RWPE1 (cell line): ENCODE data around the gene MGAT4C.

Experiments
- CTCF ChIA-PET: fragments of 350-600 bp; sonication (Branson Sonifier 250); formaldehyde crosslinking; extraction: SDS; loops from one replicate; lab custom pipeline; 2021; lab: Yijun Ruan, JAX
- POLR2A ChIA-PET: fragments of 400-600 bp; formaldehyde crosslinking; extraction: SDS; loops from one replicate; lab custom pipeline; 2020; ENCODE audit warnings: antibody characterized with exemption; ENCODE audit not compliant: low non-redundant PET; lab: Yijun Ruan, JAX
- DNase-seq: peaks from one replicate; pipeline ENCODE4 v3.0.0; 2012; ENCODE audit warnings: low spot score
- H3K27ac ChIP-seq: fragments of 450-650 bp; 2 replicates; pipeline ENCODE4 v1.5.1; 2017
- TF ChIP-seq, protein P1 (sequence below): fragments of 450-650 bp; conservative IDR thresholded peaks from 2 replicates; pipeline ENCODE4 v1.5.1; 2017; ENCODE audit warnings: low read depth, mild to moderate bottlenecking

MGAT4C gene

DNA sequence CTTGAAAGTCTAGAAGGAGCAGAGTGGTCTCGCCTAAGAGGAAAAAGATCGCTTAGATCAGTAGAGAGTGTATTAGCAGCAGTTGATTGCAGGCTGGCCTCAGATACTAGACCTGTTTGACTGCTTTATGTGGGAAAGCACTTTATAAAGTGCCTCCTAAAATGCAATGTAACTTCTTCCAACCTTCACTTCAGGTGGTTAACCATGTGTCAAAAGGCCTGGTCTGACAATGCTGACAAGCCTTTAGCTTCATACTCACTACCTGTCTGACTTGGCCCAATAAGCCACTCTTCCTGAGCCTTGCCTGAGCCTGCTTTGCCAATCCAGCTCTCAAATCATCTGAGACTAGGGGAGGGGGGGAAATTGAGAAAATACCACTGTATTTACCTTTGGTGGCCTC, 14.6 kb downstream of the MGAT4C start:
- DNase-seq = no peak
- CTCF ChIA-PET = interaction anchor here (0.6 kb wide), 1 partner anchor 288 kb away, joined by 5 read pairs; no protein-coding TSS in a partner anchor
- no peak overlapping the region for H3K27ac ChIP-seq
- TF ChIP-seq, protein P1, sequence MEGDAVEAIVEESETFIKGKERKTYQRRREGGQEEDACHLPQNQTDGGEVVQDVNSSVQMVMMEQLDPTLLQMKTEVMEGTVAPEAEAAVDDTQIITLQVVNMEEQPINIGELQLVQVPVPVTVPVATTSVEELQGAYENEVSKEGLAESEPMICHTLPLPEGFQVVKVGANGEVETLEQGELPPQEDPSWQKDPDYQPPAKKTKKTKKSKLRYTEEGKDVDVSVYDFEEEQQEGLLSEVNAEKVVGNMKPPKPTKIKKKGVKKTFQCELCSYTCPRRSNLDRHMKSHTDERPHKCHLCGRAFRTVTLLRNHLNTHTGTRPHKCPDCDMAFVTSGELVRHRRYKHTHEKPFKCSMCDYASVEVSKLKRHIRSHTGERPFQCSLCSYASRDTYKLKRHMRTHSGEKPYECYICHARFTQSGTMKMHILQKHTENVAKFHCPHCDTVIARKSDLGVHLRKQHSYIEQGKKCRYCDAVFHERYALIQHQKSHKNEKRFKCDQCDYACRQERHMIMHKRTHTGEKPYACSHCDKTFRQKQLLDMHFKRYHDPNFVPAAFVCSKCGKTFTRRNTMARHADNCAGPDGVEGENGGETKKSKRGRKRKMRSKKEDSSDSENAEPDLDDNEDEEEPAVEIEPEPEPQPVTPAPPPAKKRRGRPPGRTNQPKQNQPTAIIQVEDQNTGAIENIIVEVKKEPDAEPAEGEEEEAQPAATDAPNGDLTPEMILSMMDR = no peak
- POLR2A ChIA-PET = no interaction called here

DNA sequence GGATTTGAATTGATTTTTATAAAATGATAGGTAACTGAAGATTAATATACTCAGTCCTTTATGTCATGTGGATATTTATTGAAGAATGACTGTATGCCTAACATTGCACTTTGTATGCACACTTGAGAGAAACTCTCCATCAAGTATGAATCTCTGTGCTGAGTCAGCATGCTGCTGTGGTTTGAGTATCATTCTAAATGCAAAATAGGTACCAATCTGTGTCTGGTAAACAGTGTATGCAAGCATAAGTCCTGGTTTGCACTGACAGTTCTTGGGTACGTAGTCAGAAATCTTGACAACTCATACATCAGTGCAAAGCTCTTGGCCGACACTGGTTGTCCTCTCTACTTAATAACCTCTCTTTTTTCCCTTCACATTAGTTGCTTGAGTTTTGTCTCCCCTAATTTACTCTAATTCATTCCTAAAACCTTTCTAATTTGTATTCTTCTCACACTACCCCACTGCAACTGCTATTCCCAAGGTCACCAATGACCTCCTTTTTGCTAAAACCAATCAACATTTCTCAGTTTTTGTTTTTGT, 21.8 kb downstream of the MGAT4C start:
- POLR2A ChIA-PET = no interaction called here
- DNase-seq = no peak
- TF ChIP-seq, protein P1 = no peak
- CTCF ChIA-PET = no interaction called here
- no peak overlapping the region for H3K27ac ChIP-seq

DNA sequence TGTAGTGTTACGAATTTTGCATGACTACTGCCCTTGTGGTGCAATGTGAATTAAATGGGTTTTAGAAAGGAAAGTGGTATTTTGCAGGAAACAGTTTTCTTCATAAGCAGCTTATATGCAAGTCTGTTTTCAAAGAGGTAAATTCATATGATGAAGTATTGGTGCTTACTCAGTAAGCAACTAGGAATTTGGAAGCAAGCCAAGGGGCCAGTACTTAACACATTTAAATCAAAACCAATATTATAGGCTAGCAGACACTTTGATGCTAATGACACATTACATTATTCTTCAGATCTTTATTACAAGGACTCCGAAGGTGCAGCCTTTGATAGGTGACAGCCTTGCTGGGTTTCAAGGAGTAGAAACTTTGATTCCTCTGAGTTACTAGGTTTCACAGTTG, 23.1 kb downstream of the MGAT4C start:
- H3K27ac ChIP-seq = no peak overlapping the region
- ChIA-PET POLR2A (no interaction called here), CTCF (interaction anchor here (0.6 kb wide), 1 partner anchor 788 kb away, joined by 5 read pairs; no protein-coding TSS in a partner anchor)
- no peak for DNase-seq
- TF ChIP-seq, protein P1 = no peak

DNA sequence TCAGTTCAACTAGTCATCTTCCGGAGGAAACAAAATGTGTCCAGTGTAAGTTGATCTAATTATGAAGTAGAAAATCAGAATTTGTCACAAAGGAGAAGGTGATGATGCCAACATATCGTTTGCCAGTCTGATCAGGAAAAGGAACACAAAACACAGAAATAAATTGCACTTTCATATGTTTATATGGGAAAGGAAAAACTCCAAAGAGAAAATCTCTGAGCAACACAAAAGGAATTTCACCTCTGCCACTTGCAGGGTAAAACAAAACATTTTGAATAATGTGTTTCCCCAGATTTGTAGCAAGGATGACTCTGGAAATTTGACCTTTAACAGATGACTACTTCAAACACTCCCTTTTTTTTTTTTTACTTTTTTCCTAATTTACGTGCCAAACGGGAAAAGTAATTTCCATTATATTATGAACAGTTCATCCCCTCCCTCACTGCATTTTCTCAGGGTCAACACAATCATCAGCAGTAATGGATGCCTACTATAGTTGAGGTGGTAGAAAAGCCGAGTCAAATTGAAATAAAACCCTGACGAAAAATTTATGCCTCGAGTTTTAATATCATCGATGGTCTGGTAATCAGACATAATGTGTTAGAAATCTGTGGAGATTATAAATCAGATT, 25.6 kb downstream of the MGAT4C start:
- peak; percentile 4 for DNase-seq
- ChIA-PET CTCF (interaction anchor here (0.6 kb wide), 2 partner anchors 581 to 653 kb away, joined by 3 to 6 read pairs; no protein-coding TSS in a partner anchor), POLR2A (no interaction called here)
- no peak overlapping the region for H3K27ac ChIP-seq
- TF ChIP-seq, protein P1 = no peak

DNA sequence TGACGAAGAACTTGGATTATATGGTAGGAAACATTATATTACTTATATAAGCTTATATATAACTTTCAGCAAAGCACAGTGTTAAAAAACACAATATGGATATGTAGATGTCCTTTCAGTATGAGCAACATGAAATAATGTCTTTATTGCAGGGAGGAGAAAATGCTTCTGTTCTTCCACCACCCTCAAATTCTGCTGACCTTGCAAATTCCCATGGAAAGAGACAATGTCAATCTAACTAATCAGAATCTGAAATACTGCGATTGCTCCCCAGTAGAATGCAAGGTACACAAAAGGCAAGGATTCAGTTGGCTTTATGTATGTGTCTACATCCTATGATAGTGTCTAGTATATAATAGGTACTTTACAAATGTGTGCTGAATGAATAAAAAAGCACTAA, 26.4 kb downstream of the MGAT4C start:
- CTCF ChIA-PET = no interaction called here
- DNase-seq = no peak
- TF ChIP-seq, protein P1 = no peak
- H3K27ac ChIP-seq = no peak overlapping the region
- POLR2A ChIA-PET = no interaction called here

DNA sequence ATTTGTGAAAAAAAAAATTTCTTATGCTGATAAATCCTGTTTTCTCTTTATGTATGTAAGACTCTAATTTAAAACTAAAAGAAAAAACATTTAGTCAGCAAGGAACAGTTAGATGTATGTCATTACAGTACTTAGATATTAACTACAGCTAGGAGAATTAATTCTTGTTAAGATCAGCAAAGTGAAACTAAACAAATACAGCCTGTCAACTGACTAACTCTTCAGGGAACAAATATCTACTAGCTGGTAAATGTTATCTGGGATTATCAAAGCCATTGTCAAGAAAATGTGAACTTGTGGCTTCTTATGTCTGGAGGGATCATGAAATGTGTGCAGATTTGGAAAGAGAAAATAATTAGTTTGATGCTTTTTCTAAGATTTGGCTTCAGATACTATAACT, 27.5 kb downstream of the MGAT4C start:
- no peak for DNase-seq
- CTCF ChIA-PET = no interaction called here
- TF ChIP-seq, protein P1 = no peak
- H3K27ac ChIP-seq = no peak overlapping the region
- POLR2A ChIA-PET = no interaction called here
